ENCODE data around the gene UQCC2. TPM values are rescaled to one million over a fixed set of nuclear protein-coding genes. Genes with fewer than 3 reads are reported as not detected.

Gene UQCC2
- total and polyA plus RNA-seq, 2 donors (not counting 1 experiment from before 2014, with no cell fraction given), result 13.2 to 16.6 TPM

DNA sequence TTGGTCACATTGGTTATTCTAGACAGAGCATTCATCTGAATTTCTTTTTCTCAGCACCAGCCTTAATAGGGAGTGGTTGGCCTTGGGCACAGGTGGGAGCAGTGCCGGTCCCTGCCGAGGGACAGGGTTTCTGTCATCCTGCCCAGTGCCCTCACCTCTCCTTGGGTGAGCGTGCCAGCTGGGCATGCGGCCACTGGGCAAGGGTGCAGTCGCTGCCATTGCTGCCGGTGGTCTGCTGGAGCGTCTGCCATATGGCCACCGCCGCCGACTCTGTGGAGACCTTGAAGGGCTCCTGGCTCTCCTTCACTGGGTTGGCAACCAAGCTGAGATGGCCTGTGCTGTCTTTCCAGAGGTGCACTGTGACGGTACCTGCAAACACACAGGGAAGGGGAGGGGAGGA, 16.4 kb upstream of the UQCC2 start:
- peaks cover 30% of the 10 kb centered on the region for H3K27me3 Mint-ChIP-seq
- ATAC-seq (ENCODE audit: low read depth) (no peak), DNase-seq (no peak)
- intact Hi-C loops (cut with micrococcal nuclease), result no loop called here
- ChIA-PET CTCF (interaction anchor here (1.1 kb wide), 1 partner anchor 299 kb away, joined by 3 read pairs; no protein-coding TSS in a partner anchor), POLR2A (no interaction called here)
- Histone ChIP-seq H3K27ac (ENCODE audit: low read length in 2 of 2) (no peak overlapping the region), H3K4me1 (ENCODE audit: control insufficient read depth in 2 of 2, insufficient read depth in 2 of 2, low read length in 2 of 2) (peaks cover 0 to 8% of the 10 kb centered on the region in 2 donors), H3K4me2 (replicated peaks; ENCODE audit: low read depth, low read length, poor library complexity, severe bottlenecking) (no peak overlapping the region), H3K36me3 (replicated peaks in 1 of 2; ENCODE audit: control extremely low read depth in 1 of 2, control insufficient read depth in 1 of 2, extremely low read depth in 1 of 2, insufficient read depth in 2 of 2, low read length in 1 of 2) (no peaks in the 10 kb centered on the region), H3K79me2 (ENCODE audit: control insufficient read depth, insufficient read depth, low read length) (no peaks in the 10 kb centered on the region), H3K9me3 (ENCODE audit: control extremely low read depth in 1 of 3, control insufficient read depth in 2 of 3, insufficient read depth in 1 of 3, low read length in 2 of 3) (no peaks in the 10 kb centered on the region), H3K4me3 (ENCODE audit: control extremely low read depth in 1 of 5, extremely low read depth in 1 of 5, insufficient read depth in 1 of 5, low read depth in 2 of 5, low read length in 4 of 5) (no peak overlapping the region), H2AFZ (ENCODE audit: insufficient read depth, low read depth, low read length, poor library complexity, severe bottlenecking) (no peak overlapping the region), H3K9ac (ENCODE audit: low read length) (no peak overlapping the region), H3K27me3 (replicated peaks in 1 of 4; ENCODE audit: control extremely low read depth in 1 of 4, control insufficient read depth in 3 of 4, insufficient read depth in 4 of 4, low read length in 3 of 4) (no peaks in the 10 kb centered on the region), H4K20me1 (ENCODE audit: control insufficient read depth, insufficient read depth, low read length, poor library complexity, severe bottlenecking) (no peaks in the 10 kb centered on the region)
- no peak overlapping the region for H3K4me3 Mint-ChIP-seq
- 96% methylated on average over 11 of the region's 11 CpGs for WGBS (ENCODE audit: insufficient coverage)
- H3K27ac Mint-ChIP-seq, result no peak overlapping the region
- H3K9me3 Mint-ChIP-seq (ENCODE audit: insufficient read depth), result no peaks in the 10 kb centered on the region
- TF ChIP-seq EZH2 (IDR thresholded peaks at IDR 0.05; ENCODE audit: borderline replicate concordance, insufficient read depth, low read depth, low read length, poor library complexity, severe bottlenecking), result no peak
- TF ChIP-seq, protein P1, sequence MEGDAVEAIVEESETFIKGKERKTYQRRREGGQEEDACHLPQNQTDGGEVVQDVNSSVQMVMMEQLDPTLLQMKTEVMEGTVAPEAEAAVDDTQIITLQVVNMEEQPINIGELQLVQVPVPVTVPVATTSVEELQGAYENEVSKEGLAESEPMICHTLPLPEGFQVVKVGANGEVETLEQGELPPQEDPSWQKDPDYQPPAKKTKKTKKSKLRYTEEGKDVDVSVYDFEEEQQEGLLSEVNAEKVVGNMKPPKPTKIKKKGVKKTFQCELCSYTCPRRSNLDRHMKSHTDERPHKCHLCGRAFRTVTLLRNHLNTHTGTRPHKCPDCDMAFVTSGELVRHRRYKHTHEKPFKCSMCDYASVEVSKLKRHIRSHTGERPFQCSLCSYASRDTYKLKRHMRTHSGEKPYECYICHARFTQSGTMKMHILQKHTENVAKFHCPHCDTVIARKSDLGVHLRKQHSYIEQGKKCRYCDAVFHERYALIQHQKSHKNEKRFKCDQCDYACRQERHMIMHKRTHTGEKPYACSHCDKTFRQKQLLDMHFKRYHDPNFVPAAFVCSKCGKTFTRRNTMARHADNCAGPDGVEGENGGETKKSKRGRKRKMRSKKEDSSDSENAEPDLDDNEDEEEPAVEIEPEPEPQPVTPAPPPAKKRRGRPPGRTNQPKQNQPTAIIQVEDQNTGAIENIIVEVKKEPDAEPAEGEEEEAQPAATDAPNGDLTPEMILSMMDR (IDR thresholded peaks at IDR 0.05), result no peak
- peaks cover 13% of the 10 kb centered on the region for H3K4me1 Mint-ChIP-seq

DNA sequence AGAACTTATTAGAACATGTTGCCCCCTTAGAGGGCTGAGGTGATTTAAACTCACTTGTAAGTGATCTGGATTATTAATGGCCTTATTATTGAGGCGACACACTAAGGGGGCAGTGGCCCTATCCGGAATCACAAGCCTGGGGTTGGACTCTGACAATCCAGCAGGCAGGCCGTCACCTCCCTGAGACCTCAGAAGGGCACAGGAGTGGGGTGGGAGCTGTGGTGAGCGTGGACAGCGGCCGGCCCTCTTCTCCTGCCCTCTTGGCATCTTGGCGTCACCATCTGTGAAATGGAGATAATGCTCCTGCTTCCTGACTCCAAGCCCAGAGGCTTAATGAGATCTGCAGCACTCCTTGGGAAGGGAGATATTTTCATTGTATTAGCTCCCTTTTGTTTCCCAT, 15.6 kb upstream of the UQCC2 start:
- H3K4me3 Mint-ChIP-seq, result no peak overlapping the region
- CTCF ChIA-PET, result interaction anchor here (0.9 to 1.3 kb wide), 2 partner anchors 12 to 16 kb away, joined by 4 to 5 read pairs; no protein-coding TSS in a partner anchor
- H3K27me3 Mint-ChIP-seq, result peaks cover 30% of the 10 kb centered on the region

More for the DNA sequence above, 15.6 kb upstream of the UQCC2 start:
- Histone ChIP-seq H2AFZ (ENCODE audit: insufficient read depth, low read depth, low read length, poor library complexity, severe bottlenecking) (no peak overlapping the region), H3K4me2 (replicated peaks; ENCODE audit: low read depth, low read length, poor library complexity, severe bottlenecking) (no peak overlapping the region), H3K9ac (ENCODE audit: low read length) (no peak overlapping the region), H3K27ac (ENCODE audit: low read length in 2 of 2) (no peak overlapping the region), H3K9me3 (ENCODE audit: control extremely low read depth in 1 of 3, control insufficient read depth in 2 of 3, insufficient read depth in 1 of 3, low read length in 2 of 3) (no peaks in the 10 kb centered on the region), H3K79me2 (ENCODE audit: control insufficient read depth, insufficient read depth, low read length) (no peaks in the 10 kb centered on the region), H3K4me3 (ENCODE audit: control extremely low read depth in 1 of 5, extremely low read depth in 1 of 5, insufficient read depth in 1 of 5, low read depth in 2 of 5, low read length in 4 of 5) (no peak overlapping the region), H3K27me3 (replicated peaks in 1 of 4; ENCODE audit: control extremely low read depth in 1 of 4, control insufficient read depth in 3 of 4, insufficient read depth in 4 of 4, low read length in 3 of 4) (no peaks in the 10 kb centered on the region), H3K4me1 (ENCODE audit: control insufficient read depth in 2 of 2, insufficient read depth in 2 of 2, low read length in 2 of 2) (peaks cover 0 to 8% of the 10 kb centered on the region in 2 donors), H4K20me1 (ENCODE audit: control insufficient read depth, insufficient read depth, low read length, poor library complexity, severe bottlenecking) (no peaks in the 10 kb centered on the region), H3K36me3 (replicated peaks in 1 of 2; ENCODE audit: control extremely low read depth in 1 of 2, control insufficient read depth in 1 of 2, extremely low read depth in 1 of 2, insufficient read depth in 2 of 2, low read length in 1 of 2) (no peaks in the 10 kb centered on the region)
- WGBS (ENCODE audit: insufficient coverage), result 97% methylated on average over 5 of the region's 7 CpGs
- ATAC-seq (ENCODE audit: low read depth) (no peak), DNase-seq (no peak)
- Mint-ChIP-seq H3K4me1 (peaks cover 15% of the 10 kb centered on the region), H3K9me3 (ENCODE audit: insufficient read depth) (no peaks in the 10 kb centered on the region), H3K27ac (no peak overlapping the region)
- POLR2A ChIA-PET, result no interaction called here
- intact Hi-C loops (cut with micrococcal nuclease), result no loop called here
- TF ChIP-seq, protein P1 (IDR thresholded peaks at IDR 0.05), result no peak
- no peak for TF ChIP-seq EZH2 (IDR thresholded peaks at IDR 0.05; ENCODE audit: borderline replicate concordance, insufficient read depth, low read depth, low read length, poor library complexity, severe bottlenecking)

Measured in B cell (primary cell).